GM20000 (cell line): Measurements from ENCODE around the gene FGA.

Experiments
- DNase-seq: peaks from one replicate; pipeline ENCODE4 v3.0.0; 2012; ENCODE audit warnings: low spot score
- TF ChIP-seq, protein P1 (sequence below): IDR thresholded peaks from 2 replicates; pipeline ENCODE4 v1.5.1; 2012; ENCODE audit warnings: mild to moderate bottlenecking, control low read depth; ENCODE audit errors: extremely low read depth, missing control alignments

FGA gene

DNA sequence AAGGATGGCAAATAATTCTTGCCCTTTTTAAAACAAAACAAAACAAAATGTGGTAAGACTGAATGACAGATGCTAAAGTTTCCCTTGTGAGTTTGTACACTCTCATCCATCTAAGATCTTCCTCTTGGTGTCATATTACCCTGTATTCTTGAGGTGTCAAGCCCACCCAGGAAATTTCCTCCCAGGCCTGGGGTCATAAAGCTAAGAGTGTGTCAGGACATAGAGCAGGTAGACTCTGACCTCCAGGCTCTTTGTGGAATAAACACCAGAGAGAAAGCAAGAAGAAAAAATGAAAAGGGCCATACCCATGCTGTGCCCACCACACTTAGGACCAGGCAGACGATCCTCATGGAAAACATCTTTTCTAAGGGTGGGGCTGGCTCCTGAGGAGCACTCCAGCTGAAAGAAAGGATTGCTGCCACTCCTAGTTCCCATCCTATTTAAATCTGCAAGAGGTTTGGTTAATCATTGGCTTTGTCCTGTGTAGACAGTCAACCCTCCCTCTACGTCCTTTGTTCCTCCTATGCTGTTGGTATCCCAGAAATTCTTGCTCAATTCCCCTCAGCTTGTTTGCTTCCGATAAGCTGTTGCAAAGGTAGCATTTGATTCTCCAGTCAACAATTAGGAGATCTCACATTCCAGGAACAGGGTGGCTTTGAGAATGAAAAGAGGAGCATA lies at the start of gene FGA:
Gene FGA (minus strand): TSS at position 414 of the 678 bp plus-strand sequence. CDS start 55 bp downstream, at position 359.
- TF ChIP-seq, protein P1, sequence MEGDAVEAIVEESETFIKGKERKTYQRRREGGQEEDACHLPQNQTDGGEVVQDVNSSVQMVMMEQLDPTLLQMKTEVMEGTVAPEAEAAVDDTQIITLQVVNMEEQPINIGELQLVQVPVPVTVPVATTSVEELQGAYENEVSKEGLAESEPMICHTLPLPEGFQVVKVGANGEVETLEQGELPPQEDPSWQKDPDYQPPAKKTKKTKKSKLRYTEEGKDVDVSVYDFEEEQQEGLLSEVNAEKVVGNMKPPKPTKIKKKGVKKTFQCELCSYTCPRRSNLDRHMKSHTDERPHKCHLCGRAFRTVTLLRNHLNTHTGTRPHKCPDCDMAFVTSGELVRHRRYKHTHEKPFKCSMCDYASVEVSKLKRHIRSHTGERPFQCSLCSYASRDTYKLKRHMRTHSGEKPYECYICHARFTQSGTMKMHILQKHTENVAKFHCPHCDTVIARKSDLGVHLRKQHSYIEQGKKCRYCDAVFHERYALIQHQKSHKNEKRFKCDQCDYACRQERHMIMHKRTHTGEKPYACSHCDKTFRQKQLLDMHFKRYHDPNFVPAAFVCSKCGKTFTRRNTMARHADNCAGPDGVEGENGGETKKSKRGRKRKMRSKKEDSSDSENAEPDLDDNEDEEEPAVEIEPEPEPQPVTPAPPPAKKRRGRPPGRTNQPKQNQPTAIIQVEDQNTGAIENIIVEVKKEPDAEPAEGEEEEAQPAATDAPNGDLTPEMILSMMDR, result no peak
- no peak for DNase-seq

DNA sequence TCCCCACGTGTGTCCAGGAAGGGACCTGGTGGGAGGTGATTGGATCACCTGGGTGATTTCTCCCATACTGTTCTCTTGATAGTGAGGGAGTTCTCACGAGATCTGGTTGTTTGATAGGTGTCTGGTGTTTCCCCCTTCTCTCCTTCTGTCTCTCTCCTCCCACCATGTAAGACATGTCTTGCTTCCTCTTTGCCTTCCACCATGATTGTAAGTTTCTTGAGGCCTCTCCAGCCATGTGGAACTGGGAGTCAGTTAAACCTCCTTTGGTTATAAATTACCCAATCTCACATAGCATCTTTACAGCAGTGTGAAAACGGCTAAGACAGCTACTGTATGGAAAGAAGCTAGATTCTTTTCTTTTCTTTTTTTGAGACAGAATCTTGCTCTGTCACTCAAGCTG lies 43.5 kb upstream of the FGA start:
- no peak for DNase-seq
- TF ChIP-seq, protein P1, result no peak

DNA sequence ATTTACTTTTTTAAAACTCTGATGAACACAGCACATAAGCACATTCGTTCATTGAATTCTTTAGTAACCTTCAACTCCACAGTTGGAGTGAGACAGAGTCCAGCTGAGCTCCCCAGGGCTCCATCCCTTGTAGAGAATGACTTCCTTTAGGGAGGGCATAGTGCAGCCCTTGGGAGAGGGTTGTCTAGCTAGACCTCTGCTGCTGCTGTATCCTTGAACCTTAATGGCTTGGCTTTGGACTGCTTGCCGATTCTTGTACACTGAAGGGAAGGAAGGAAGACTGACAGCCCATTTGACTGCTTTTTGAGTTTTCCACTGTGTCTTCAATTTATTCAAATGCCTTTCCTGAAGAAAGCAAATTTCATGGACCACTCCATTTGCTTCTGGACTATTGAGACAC lies 41.3 kb upstream of the FGA start:
- TF ChIP-seq, protein P1, result no peak
- no peak for DNase-seq

DNA sequence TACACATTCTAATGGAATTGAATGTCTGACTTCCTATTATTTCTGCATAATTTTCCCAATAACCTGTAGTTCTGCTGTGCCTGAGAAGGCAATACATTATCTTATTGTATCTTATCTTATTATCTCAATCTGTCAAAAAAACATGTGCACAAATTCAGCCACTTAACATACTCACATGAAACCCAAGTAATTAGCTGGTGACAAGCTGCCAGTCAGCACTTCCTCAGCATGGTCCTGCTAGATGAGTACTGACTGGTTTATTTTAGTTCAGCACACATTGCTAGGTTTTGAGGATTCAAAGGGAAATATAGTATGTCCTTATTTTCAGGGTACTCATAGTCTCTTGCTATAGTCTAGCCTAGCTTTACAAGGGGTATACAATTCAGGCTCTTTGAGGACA lies 39.8 kb upstream of the FGA start:
- TF ChIP-seq, protein P1, result no peak
- DNase-seq, result no peak

DNA sequence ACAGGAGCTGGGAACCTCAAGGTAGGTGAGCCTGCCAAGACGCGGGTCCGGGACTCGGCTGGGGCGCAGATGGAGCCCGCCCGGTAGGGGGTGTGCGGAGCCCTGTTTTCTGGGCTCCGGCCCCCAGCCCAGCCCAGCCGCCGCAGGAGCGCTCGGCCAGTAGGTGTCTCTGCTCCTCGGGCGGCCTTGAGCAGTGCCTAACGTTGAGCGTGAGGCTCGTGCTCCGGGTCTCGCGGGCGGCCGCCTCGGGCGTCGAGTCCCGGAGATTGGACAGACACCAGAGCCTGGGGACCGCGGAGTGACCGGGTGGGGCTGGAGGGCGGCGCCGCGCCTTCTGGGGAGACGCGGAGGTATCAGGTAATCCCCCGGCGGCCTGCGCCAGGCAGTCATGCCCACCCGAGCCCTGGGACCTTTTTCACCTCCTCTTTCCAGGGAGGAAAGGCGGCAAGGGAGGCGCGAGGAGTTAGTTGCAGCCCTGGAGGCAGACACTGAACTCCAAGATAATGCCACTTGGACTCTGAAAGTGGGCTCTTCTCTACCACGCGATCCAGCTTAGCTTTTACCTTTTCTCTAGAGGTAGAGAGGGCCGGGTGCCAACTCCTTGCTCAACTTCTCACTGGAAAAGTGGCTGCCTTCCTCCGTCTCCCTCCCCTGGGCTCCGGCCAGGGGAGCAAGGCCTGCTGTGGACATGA lies 36.4 kb upstream of the FGA start:
- TF ChIP-seq, protein P1, result peak; percentile 63
- peak; percentile 74 for DNase-seq

DNA sequence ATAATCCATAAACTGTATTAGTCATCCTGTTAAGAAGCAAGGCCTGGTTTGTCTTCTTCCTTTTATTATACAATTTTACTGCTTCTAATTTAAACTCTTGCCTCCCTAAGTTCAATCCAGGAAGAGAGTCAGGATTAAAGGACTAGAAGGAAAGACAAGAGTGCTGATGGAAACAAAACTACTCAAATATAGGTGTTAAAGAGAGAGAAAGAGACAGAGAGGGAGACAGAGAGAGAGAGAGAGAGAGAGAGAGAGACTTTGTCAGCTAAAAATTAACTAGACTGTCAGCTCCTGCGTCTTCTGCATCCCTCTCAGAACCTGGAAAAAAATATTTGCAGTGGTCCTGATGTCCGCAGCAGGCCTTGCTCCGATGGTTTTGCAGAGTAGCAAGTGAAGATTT lies 35.4 kb upstream of the FGA start:
- TF ChIP-seq, protein P1, result no peak
- DNase-seq, result no peak

DNA sequence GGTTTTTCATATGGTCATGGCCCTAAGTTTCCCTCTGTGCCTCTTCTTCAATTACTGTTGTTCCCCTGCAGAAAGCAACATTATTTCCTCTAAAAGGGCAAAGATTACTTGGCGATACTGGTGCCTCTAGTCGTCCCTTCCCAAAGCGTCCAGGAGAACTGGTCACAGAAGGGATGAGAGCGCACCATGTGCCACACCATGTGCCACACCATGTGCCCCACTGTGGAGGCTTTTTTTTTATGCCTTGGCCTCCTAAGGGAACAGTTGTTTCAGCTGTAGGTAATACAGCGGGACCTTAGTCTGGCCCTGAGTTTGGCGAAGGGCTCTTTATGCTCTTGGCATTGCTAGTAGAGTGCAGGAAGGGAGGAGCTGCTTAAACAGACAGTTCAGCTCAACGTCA lies 33.5 kb upstream of the FGA start:
- TF ChIP-seq, protein P1, result no peak
- no peak for DNase-seq
